HG02678 (cell line): Measurements from ENCODE around the gene PRKCI.
"Not testable (repeated sequence)": the region's sequence is repeated elsewhere in the genome, so short reads cannot be mapped to it uniquely, and the experiment has no call there.

Experiments used
- ATAC-seq: cut with Tn5 transposase; IDR thresholded peaks from one replicate; pipeline ENCODE4 v1.9.1; 2021; ENCODE audit warnings: mild to moderate bottlenecking, moderate library complexity; ENCODE audit not compliant: unreplicated experiment

PRKCI gene

DNA sequence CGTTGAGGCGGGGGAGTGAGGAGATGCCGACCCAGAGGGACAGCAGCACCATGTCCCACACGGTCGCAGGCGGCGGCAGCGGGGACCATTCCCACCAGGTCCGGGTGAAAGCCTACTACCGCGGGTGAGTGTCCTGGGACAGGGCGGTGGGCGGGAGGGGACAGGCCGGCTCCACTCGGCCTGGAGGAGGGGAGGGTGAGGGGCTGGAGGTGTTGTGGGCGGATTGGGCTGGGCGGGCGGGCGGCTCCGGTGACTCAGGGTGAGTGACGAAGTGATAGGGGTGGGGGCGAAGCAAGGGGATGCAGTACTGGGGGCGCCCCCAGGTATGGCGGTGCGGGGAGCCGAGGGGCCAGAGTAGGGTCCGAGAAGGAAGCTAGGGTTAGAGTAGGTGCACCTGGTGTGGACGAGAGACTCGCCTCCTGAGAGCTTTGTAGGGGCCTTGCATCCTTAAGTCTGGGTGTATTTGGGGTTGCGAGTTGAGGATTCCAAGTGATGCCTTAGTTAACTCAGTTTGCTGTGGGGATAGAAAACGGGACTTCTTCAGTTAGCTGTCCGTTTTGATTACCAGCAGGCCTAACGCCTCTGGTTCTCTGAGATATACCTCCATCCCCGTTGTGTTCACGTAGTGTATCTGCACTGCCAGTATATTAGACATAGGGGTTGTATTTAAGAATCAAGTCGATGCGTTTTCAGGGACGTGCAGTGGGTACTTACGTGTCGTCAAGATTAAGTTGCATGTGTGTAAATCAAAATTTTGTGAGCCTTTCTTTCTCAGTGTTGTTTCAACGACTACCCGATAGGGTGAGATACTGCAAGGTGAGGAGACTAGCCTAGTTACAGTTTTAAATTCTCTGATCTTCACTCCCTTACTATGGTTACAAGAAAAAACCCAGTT lies 670 bp downstream of the PRKCI start:
- ATAC-seq = peak; percentile 37

GRCh38 chr3:170225166-170225565 lies 2.9 kb downstream of the PRKCI start:
- no peak for ATAC-seq

DNA sequence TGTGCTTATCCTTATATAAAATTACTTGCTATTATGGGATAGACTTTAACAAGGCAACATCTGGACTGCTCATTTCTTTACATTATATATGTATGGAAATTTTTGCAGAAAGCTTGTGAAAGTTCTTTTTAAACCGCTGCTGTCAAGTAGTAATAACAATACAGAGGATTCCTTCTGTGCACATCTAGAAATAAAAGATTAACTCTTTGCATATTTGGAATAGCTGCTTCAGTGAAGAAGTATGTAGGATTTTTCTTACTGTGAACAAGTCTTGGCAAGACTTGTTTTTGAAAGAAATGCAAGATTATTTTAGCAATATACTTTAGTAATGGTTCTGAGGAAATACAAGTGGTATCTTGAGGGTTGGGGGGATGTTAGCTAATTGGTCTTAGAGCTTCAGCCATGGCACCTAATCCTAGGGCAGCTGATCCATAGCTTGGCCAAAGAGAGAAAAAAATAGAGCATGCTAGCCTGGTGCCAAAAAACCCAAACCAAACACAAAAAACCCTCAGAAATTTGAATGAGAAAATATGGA lies 4.3 kb downstream of the PRKCI start:
- ATAC-seq = no peak

DNA sequence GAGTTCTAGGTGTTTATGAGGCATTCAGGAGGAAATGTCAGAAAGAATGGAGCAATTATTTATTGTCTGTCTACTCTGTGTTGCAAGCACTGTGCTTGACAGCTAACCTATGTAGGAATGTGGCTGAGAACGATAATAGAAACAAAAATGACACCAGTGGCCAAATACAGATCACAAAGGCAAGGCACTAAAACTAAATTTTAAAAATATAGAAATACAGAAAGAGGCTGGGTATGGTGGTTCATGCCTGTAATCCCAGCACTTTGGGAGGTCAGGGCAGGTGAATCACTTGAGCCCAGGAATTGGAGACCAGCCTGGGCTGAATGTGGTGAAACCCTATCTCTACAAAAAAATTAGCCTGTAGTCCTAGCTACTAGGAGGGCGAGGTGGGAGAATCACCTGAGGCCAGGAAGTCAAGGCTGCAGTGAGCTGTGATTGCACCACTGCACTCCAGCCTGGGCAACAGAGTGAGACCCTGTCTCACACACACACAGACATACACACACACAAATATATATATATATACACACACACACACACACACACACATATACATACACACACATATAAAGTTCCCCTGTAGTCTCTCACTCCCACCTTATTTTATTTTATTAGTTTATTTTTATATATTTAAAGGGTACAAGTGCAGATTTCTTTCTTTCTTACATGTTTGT lies 6.0 kb downstream of the PRKCI start:
- no peak for ATAC-seq

- ATAC-seq = no peak
These were observed 10.0 kb downstream of the PRKCI start for GRCh38 chr3:170232266-170232665.

GRCh38 chr3:170233530-170233929 lies 11.3 kb downstream of the PRKCI start:
- ATAC-seq = no peak

DNA sequence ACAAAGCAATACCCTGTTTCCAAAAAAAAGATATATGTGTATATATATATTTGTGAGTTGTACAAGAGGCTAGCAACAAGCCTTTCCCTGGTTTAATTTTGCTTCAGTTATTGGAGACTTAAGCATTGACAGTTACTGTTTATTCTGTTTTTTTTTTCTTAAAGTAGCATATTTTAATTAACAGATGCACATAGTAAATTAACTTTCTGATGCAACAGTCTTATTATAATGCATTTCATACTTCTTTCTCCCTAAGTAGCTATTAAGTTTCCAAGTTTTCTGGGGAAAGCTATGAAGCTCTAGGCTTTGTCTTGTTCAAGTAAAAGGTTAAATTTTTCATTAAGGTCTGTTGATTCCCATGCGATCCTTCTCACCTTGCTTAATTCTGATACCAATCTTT lies 17.9 kb downstream of the PRKCI start:
- no peak for ATAC-seq

DNA sequence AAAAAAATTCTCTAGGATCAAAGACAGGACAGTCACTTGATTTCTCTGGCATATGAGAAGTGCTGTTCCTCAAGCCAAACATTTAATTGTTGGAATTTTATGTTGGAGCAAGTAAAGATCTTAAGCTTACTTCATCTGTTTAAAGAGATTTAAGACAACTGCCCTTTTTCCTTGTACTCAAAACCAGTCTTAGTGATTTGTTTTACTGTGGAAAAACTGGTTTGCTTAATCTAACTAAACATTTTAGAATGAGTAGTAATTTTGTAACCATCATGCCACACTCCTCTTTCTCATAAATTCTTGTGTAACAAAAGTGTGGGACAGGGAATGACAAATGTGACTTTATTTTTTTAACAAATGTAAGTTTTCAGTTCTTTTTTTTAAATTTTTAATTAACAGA lies 18.4 kb downstream of the PRKCI start:
- no peak for ATAC-seq

DNA sequence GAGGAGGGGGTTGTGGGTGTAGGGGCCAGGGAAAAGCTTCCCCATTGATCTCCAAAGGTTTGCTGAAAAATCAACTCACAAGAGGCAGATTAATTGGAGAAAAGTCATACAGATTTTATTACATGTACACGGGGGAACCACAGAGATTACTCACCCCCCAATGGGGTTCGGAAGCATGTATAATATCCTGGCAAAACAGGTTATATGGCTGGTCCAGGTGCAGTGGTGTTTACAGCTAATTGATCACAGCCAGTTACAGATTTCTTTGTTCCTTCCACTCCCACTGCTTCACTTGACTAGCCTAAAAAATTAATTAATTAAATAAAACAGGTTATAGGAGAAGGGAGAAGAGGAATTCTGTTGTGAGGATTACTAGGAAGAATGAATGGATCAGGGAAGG lies 22.4 kb downstream of the PRKCI start:
- no peak for ATAC-seq

DNA sequence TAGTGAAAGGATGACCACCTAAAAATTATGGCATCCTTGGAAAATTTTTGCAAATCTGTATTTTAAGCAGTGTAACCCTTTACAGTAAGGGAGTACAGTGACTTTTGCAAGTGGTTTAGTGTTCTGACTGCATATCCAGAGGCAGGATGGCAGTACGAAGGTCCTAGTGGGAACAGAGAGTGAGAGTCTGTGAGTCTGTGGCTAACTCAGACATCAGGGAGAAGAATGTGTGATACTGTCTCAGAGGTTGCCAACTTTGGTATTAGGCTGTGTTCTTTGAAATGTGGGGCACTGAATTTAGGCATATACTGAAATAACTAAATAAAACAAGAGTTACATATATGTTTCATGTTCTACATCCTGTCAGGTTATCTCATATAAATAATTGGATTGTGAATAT lies 25.7 kb downstream of the PRKCI start:
- ATAC-seq = peak; percentile 26

DNA sequence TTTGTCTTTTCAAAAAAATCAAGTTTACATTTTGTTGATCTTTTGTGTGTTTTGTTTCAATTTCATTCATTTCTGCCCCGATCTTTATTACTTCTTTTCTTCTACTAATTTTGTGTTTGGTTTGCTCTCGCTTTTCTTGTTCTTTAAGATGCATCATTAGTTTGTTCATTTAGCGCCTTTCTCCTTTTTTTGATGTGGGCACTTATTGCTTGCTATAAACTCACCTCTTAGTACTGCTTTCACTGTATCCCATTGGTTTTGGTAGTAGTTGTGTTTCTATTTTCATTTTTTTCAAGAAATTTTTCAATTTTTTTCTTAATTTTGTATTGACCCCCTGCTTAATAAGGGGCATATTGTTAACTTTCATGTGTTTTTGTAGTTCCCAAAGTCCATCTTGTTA lies 34.4 kb downstream of the PRKCI start:
- ATAC-seq = no peak

GRCh38 chr3:170257145-170257544 lies 34.9 kb downstream of the PRKCI start:
- peak; percentile 71 for ATAC-seq

DNA sequence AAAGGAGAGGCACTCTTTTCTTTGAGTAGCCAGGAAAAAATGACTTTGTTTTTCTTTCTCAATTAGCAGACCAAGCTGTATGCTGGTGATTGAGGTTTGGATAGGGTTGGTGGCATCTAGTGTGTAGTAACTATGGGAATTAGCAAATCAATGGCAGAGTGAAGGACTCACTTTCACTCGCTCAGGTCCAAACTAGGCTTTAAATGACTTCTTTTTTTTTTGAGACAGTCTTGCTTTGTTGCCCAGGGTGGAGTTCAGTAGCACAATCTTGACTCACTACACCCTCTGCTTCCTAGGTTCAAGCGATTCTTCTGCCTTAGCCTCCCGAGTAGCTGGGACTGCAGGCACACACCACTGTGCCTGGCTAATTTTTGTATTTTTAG lies 35.9 kb downstream of the PRKCI start:
- peak; percentile 15 for ATAC-seq

GRCh38 chr3:170259907-170260306 lies 37.7 kb downstream of the PRKCI start:
- ATAC-seq = no peak

- no peak for ATAC-seq
These were observed 45.6 kb downstream of the PRKCI start for GRCh38 chr3:170267793-170268192.

- ATAC-seq = not testable (repeated sequence)
These were observed 47.5 kb downstream of the PRKCI start for GRCh38 chr3:170269673-170270254.

- ATAC-seq = no peak
These were observed 48.2 kb downstream of the PRKCI start for GRCh38 chr3:170270282-170270881.

GRCh38 chr3:170274641-170275040 lies 52.4 kb downstream of the PRKCI start:
- no peak for ATAC-seq

DNA sequence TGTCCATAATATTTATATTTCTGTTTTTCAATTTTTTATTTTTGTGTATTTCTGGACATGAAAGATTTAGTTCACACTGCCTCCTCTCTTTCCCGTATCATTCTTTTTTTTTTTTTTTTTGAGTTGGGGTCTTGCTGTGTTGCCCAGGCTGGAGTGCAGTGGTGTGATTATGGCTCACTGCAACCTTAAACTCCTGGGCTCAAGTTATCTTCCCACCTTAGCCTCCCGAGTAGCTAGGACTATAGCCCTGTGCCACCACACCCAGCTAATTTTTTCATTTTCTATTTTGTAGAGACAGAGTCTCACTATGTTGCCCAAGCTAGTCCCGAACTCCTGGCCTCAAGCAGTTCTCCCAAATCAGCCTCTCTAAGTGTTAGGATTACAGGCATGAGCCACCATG lies 53.6 kb downstream of the PRKCI start:
- ATAC-seq = no peak

GRCh38 chr3:170277311-170277710 lies 55.1 kb downstream of the PRKCI start:
- not testable (repeated sequence) for ATAC-seq

GRCh38 chr3:170277833-170278580 lies 55.8 kb downstream of the PRKCI start:
- no peak for ATAC-seq
